MM.1S (cell line): ENCODE data around the gene GRK4.

ENCODE experiments used
- DNase-seq: peaks from one replicate; pipeline ENCODE4 v3.0.0-alpha.2; 2015
- H2AFZ ChIP-seq: fragments of 300-600 bp; sonication (generic); 2 replicates; pipeline ENCODE4 v1.6.0; 2016; ENCODE audit warnings: antibody characterized with exemption, low read length
- H3F3A ChIP-seq: fragments of 300-600 bp; sonication (generic); 2 replicates; pipeline ENCODE4 v1.6.1; 2016; ENCODE audit warnings: mild to moderate bottlenecking, antibody characterized with exemption, low read length, moderate library complexity, mixed read lengths; ENCODE audit not compliant: insufficient read depth
- H3K27ac ChIP-seq: fragments of 300-600 bp; sonication (generic); 2 replicates; pipeline ENCODE4 v1.5.1; 2016; ENCODE audit warnings: mild to moderate bottlenecking, low read length
- H3K27me3 ChIP-seq: fragments of 300-600 bp; sonication (generic); replicated peaks from 2 replicates; pipeline ENCODE4 v1.6.0; 2016; ENCODE audit warnings: low read length; ENCODE audit not compliant: insufficient read depth
- H3K36me3 ChIP-seq: fragments of 300-600 bp; sonication (generic); replicated peaks from 2 replicates; pipeline ENCODE4 v1.6.1; 2016; ENCODE audit warnings: mild to moderate bottlenecking, low read length, mixed read lengths; ENCODE audit not compliant: insufficient read depth
- H3K4me1 ChIP-seq: fragments of 300-600 bp; sonication (generic); 2 replicates; pipeline ENCODE4 v1.6.1; 2016; ENCODE audit warnings: low read length, mixed read lengths
- H3K4me2 ChIP-seq: fragments of 300-600 bp; sonication (generic); 2 replicates; pipeline ENCODE4 v1.6.0; 2016; ENCODE audit warnings: low read depth, low read length
- H3K4me3 ChIP-seq: fragments of 300-600 bp; sonication (generic); 2 replicates; pipeline ENCODE4 v1.5.1; 2016; ENCODE audit warnings: low read length, mixed read lengths
- H3K79me2 ChIP-seq: fragments of 300-600 bp; sonication (generic); 2 replicates; pipeline ENCODE4 v1.6.1; 2016; ENCODE audit warnings: mixed run types, low read length, mixed read lengths
- H3K9ac ChIP-seq: fragments of 300-600 bp; sonication (generic); 2 replicates; pipeline ENCODE4 v1.6.1; 2016; ENCODE audit warnings: low read length, mixed read lengths
- H3K9me2 ChIP-seq: fragments of 300-600 bp; sonication (generic); replicated peaks from 2 replicates; pipeline ENCODE4 v1.6.1; 2016; ENCODE audit warnings: mild to moderate bottlenecking, low read length, mixed read lengths; ENCODE audit not compliant: insufficient read depth
- H3K9me3 ChIP-seq: fragments of 300-600 bp; sonication (generic); replicated peaks from 2 replicates; pipeline ENCODE4 v1.6.1; 2016; ENCODE audit warnings: mild to moderate bottlenecking, low read length, mixed read lengths; ENCODE audit not compliant: insufficient read depth
- H4K20me1 ChIP-seq: fragments of 300-600 bp; sonication (generic); 2 replicates; pipeline ENCODE4 v1.6.1; 2016; ENCODE audit warnings: mild to moderate bottlenecking, low read length, moderate library complexity, mixed read lengths; ENCODE audit not compliant: insufficient read depth
- CTCF ChIP-seq: fragments of 300-600 bp; sonication (generic); IDR thresholded peaks from 2 replicates; pipeline ENCODE4 v1.5.1; 2016; ENCODE audit warnings: antibody characterized with exemption, low read length, mixed read lengths
- EZH2 ChIP-seq: fragments of 300-600 bp; sonication (generic); optimal IDR thresholded peaks from 2 replicates; pipeline ENCODE3; 2017; ENCODE audit warnings: low read depth, mild to moderate bottlenecking, antibody characterized with exemption, low read length, mixed read lengths
- EZH2phosphoT487 ChIP-seq: fragments of 300-600 bp; sonication (generic); IDR thresholded peaks from 2 replicates; pipeline ENCODE4 v1.6.1; 2018; ENCODE audit warnings: antibody characterized with exemption, low read length

GRK4 gene

GRCh38 chr4:3054169-3054759 is 90.9 kb downstream of the GRK4 start:
- Histone ChIP-seq H3K9me2 (no peaks in the 10 kb centered on the region), H2AFZ (no peak overlapping the region), H4K20me1 (no peaks in the 10 kb centered on the region), H3K9ac (no peak overlapping the region), H3K4me1 (no peaks in the 10 kb centered on the region), H3F3A (no peaks in the 10 kb centered on the region), H3K36me3 (no peaks in the 10 kb centered on the region), H3K4me2 (no peak overlapping the region), H3K9me3 (no peaks in the 10 kb centered on the region), H3K4me3 (no peak overlapping the region), H3K27ac (no peak overlapping the region), H3K27me3 (peaks cover 47% of the 10 kb centered on the region), H3K79me2 (no peaks in the 10 kb centered on the region)
- DNase-seq = no peak
- no peak for TF ChIP-seq EZH2phosphoT487
- no peak for TF ChIP-seq CTCF
- TF ChIP-seq EZH2 = no peak

GRCh38 chr4:3059943-3060342 is 96.6 kb downstream of the GRK4 start:
- Histone ChIP-seq H3K4me1 (no peaks in the 10 kb centered on the region), H3K9ac (no peak overlapping the region), H3K9me2 (no peaks in the 10 kb centered on the region), H3F3A (no peaks in the 10 kb centered on the region), H4K20me1 (no peaks in the 10 kb centered on the region), H3K27ac (no peak overlapping the region), H3K36me3 (no peaks in the 10 kb centered on the region), H3K27me3 (peaks cover 49% of the 10 kb centered on the region), H3K4me2 (no peak overlapping the region), H3K4me3 (no peak overlapping the region), H3K79me2 (no peaks in the 10 kb centered on the region), H3K9me3 (no peaks in the 10 kb centered on the region), H2AFZ (no peak overlapping the region)
- TF ChIP-seq EZH2 (no peak), CTCF (no peak), EZH2phosphoT487 (no peak)
- no peak for DNase-seq

GRCh38 chr4:3060946-3061345 is 97.6 kb downstream of the GRK4 start:
- H2AFZ ChIP-seq = no peak overlapping the region
- H3K27ac ChIP-seq = no peak overlapping the region
- no peak overlapping the region for H3K4me3 ChIP-seq
- peaks cover 49% of the 10 kb centered on the region for H3K27me3 ChIP-seq
- no peaks in the 10 kb centered on the region for H3K9me3 ChIP-seq
- no peaks in the 10 kb centered on the region for H3K9me2 ChIP-seq
- TF ChIP-seq CTCF (no peak), EZH2phosphoT487 (no peak), EZH2 (no peak)
- no peaks in the 10 kb centered on the region for H4K20me1 ChIP-seq
- H3K4me2 ChIP-seq = no peak overlapping the region
- no peak for DNase-seq
- no peaks in the 10 kb centered on the region for H3K4me1 ChIP-seq
- H3K36me3 ChIP-seq = no peaks in the 10 kb centered on the region
- H3F3A ChIP-seq = no peaks in the 10 kb centered on the region
- no peaks in the 10 kb centered on the region for H3K79me2 ChIP-seq
- H3K9ac ChIP-seq = no peak overlapping the region
